Thyroid gland (tissue), 4 donors: Measurements from ENCODE around the gene SAG. TPM values are rescaled to one million over a fixed set of nuclear protein-coding genes. Genes with fewer than 3 reads are reported as not detected.

Experiments used
- DNase-seq, 2 donors: peaks; one replicate each; pipeline ENCODE4 v3.0.0-alpha.2; 2019
- H3K27ac ChIP-seq, 3 donors: fragments of 200-600 bp; sonication (generic); 1 replicate in 2 of 3; 2 replicates in 1 of 3; pipeline ENCODE4 v1.5.1; 2016 to 2019; ENCODE audit warnings: mild to moderate bottlenecking in 1 of 3, moderate library complexity in 1 of 3
- H3K27me3 ChIP-seq: fragments of 200-600 bp; sonication (generic); one replicate; pipeline ENCODE4 v1.5.1; 2019
- H3K36me3 ChIP-seq, 2 donors: fragments of 200-600 bp; sonication (generic); one replicate each; pipeline ENCODE4 v1.5.1; 2016 to 2019
- H3K4me1 ChIP-seq, 2 donors: fragments of 200-600 bp; sonication (generic); one replicate each; pipeline ENCODE4 v1.5.1; 2017 to 2019
- H3K4me3 ChIP-seq, 3 donors: fragments of 200-600 bp; sonication (generic); replicated peaks in 1 of 3; 1 replicate in 2 of 3; 2 replicates in 1 of 3; pipeline ENCODE4 v1.5.1; 2016; ENCODE audit warnings: mild to moderate bottlenecking in 1 of 3
- H3K9me3 ChIP-seq: fragments of 200-600 bp; sonication (generic); one replicate; pipeline ENCODE4 v1.5.1; 2017
- CTCF ChIP-seq, 6 experiments: fragments of 200-600 bp in 3 of 6; fragments of 450-650 bp in 3 of 6; sonication (generic) in 3 of 6; IDR thresholded peaks; one replicate each; pipeline ENCODE4 v1.5.1; 2016 to 2019; ENCODE audit warnings: antibody characterized with exemption in 6 of 6, mild to moderate bottlenecking in 2 of 6, inconsistent platforms in 1 of 6, moderate library complexity in 1 of 6
- POLR2A ChIP-seq, 2 donors: fragments of 450-650 bp; IDR thresholded peaks; one replicate each; pipeline ENCODE4 v1.6.1; 2017; ENCODE audit warnings: antibody characterized with exemption in 2 of 2, mild to moderate bottlenecking in 2 of 2, moderate library complexity in 1 of 2
- WGBS, 2 donors: methylation state at CpG; one replicate each; pipeline ENCODE4 v1.1.5; 2017; 5-methylcytosine and 5-hydroxymethylcytosine counted together
- intact Hi-C: fragments of 100-400 bp; cut with DNase I; formaldehyde crosslinking; loops from one replicate; pipeline ENCODE4 v1.15.1; 2023
- total RNA-seq, 4 donors: library from RNA; depleted of rRNA; stranded (reverse); fragments of >200 nt; gene quantifications; one replicate each; pipeline ENCODE4 v1.2.3, GENCODE V29; 2016

SAG gene
- total RNA-seq, 4 donors from 2014 or later: 0.21 TPM; not detected in 3

- 78 to 80% methylated on average over 4 of the region's 4 CpGs for WGBS, 2 donors
- TF ChIP-seq POLR2A (IDR thresholded peaks at IDR 0.05) (no peak), CTCF (IDR thresholded peaks at IDR 0.05) (no peak)
- no peak for DNase-seq
- Histone ChIP-seq H3K27ac (no peak overlapping the region), H3K9me3 (no peaks in the 10 kb centered on the region), H3K27me3 (no peaks in the 10 kb centered on the region), H3K36me3 (no peaks in the 10 kb centered on the region), H3K4me1 (no peaks in the 10 kb centered on the region), H3K4me3 (no peak overlapping the region)
- intact Hi-C loops: no loop called here
These were observed 17.6 kb downstream of the SAG start for GRCh38 chr2:233325256-233325655.

GRCh38 chr2:233325814-233326213 is 18.2 kb downstream of the SAG start:
- intact Hi-C loops: no loop called here
- no peak for TF ChIP-seq CTCF (IDR thresholded peaks at IDR 0.05)
- no peak for TF ChIP-seq POLR2A (IDR thresholded peaks at IDR 0.05)
- 66 to 76% methylated on average over 10 of the region's 10 CpGs for WGBS, 2 donors
- Histone ChIP-seq H3K9me3 (no peaks in the 10 kb centered on the region), H3K36me3 (no peaks in the 10 kb centered on the region), H3K4me3 (no peak overlapping the region), H3K27ac (no peak overlapping the region), H3K4me1 (no peaks in the 10 kb centered on the region), H3K27me3 (no peaks in the 10 kb centered on the region)
- no peak for DNase-seq

- no peak for TF ChIP-seq POLR2A (IDR thresholded peaks at IDR 0.05)
- no peak for TF ChIP-seq CTCF (IDR thresholded peaks at IDR 0.05)
- 82 to 91% methylated on average over 8 of the region's 8 CpGs for WGBS, 2 donors
These were observed 18.9 kb downstream of the SAG start for GRCh38 chr2:233326500-233326899.

GRCh38 chr2:233328922-233329321 is 21.3 kb downstream of the SAG start:
- no peaks in the 10 kb centered on the region for H3K4me1 ChIP-seq
- no peak overlapping the region for H3K27ac ChIP-seq
- H3K4me3 ChIP-seq: no peak overlapping the region
- DNase-seq: no peak
- WGBS, 2 donors: 81 to 83% methylated on average over 4 of the region's 4 CpGs
- intact Hi-C loops: no loop called here
- TF ChIP-seq POLR2A (IDR thresholded peaks at IDR 0.05) (no peak), CTCF (IDR thresholded peaks at IDR 0.05) (no peak)
- H3K27me3 ChIP-seq: no peaks in the 10 kb centered on the region
- no peaks in the 10 kb centered on the region for H3K36me3 ChIP-seq
- no peaks in the 10 kb centered on the region for H3K9me3 ChIP-seq

More at GRCh38 chr2:233326500-233326899, 18.9 kb downstream of the SAG start:
- H3K27ac ChIP-seq: no peak overlapping the region
- H3K4me3 ChIP-seq: no peak overlapping the region
- H3K27me3 ChIP-seq: no peaks in the 10 kb centered on the region
- intact Hi-C loops: no loop called here
- DNase-seq: no peak
- H3K9me3 ChIP-seq: no peaks in the 10 kb centered on the region
- H3K4me1 ChIP-seq: no peaks in the 10 kb centered on the region
- H3K36me3 ChIP-seq: no peaks in the 10 kb centered on the region

GRCh38 chr2:233329489-233330135 is 22.0 kb downstream of the SAG start:
- H3K36me3 ChIP-seq: no peaks in the 10 kb centered on the region
- 89 to 90% methylated on average over 7 of the region's 7 CpGs for WGBS, 2 donors
- intact Hi-C loops: no loop called here
- no peaks in the 10 kb centered on the region for H3K4me1 ChIP-seq
- H3K4me3 ChIP-seq: no peak overlapping the region
- DNase-seq: no peak
- TF ChIP-seq CTCF (IDR thresholded peaks at IDR 0.05): no peak
- no peak for TF ChIP-seq POLR2A (IDR thresholded peaks at IDR 0.05)
- H3K27me3 ChIP-seq: no peaks in the 10 kb centered on the region
- H3K27ac ChIP-seq: no peak overlapping the region
- no peaks in the 10 kb centered on the region for H3K9me3 ChIP-seq
